ENCODE data around the gene HOXB6.

Gene HOXB6

DNA sequence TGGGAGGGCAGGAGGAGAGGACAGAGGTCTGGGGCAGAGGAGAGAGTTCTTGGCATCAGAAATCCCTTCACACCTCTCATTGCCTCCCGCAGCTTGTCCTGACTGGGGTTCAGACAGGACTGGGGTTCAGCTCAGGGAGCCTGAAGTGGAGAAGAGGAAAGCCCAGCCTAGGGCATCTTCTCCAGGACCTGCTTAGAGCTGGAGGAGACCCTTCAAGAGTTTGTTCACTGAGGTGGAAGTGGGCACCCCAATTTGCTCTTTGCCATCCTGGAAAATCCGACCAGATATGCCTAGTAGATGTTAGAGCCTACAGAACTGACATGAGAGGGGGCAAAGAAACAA, 16.7 kb downstream of the HOXB6 start:
- H2BK120ac ChIP-seq (ENCODE audit: low read depth, low read length): no peak overlapping the region
- no peak overlapping the region for H4K5ac ChIP-seq (ENCODE audit: low read length)
- H4K8ac ChIP-seq (ENCODE audit: low read depth, low read length): no peak overlapping the region
- H3K18ac ChIP-seq (ENCODE audit: low read length): no peak overlapping the region
- no peak overlapping the region for H3K9ac ChIP-seq (ENCODE audit: low read length)
- H3K36me3 ChIP-seq (ENCODE audit: control insufficient read depth, insufficient read depth, low read length): no peaks in the 10 kb centered on the region
- no peak overlapping the region for H2BK15ac ChIP-seq (replicated peaks; ENCODE audit: low read depth)
- H3K27me3 ChIP-seq (ENCODE audit: insufficient read depth, low read length, poor library complexity): peaks cover 95% of the 10 kb centered on the region
- no peaks in the 10 kb centered on the region for H3K4me1 ChIP-seq (ENCODE audit: control insufficient read depth, low read depth, low read length)
- no peaks in the 10 kb centered on the region for H3K79me1 ChIP-seq (ENCODE audit: low read length)
- no peak overlapping the region for H2AK5ac ChIP-seq (ENCODE audit: low read length)
- H2BK5ac ChIP-seq (ENCODE audit: low read length): no peak overlapping the region
- H3K79me2 ChIP-seq (ENCODE audit: control insufficient read depth, insufficient read depth, low read length): no peaks in the 10 kb centered on the region
- H3K4me3 ChIP-seq (ENCODE audit: low read length): no peak overlapping the region
- H3K23ac ChIP-seq (ENCODE audit: low read length): no peak overlapping the region
- no peak overlapping the region for H3K27ac ChIP-seq (ENCODE audit: low read depth, low read length)
- WGBS (ENCODE audit: extremely low coverage, insufficient coverage, low lambda C conversion rate): no CpG with 5 or more reads among the region's 2 CpGs
- no peak overlapping the region for H3K4me2 ChIP-seq (ENCODE audit: low read length)
- DNase-seq: no peak
- no peak overlapping the region for H3K56ac ChIP-seq (ENCODE audit: low read length)
- H3K4ac ChIP-seq (ENCODE audit: low read depth, low read length): no peak overlapping the region

DNA sequence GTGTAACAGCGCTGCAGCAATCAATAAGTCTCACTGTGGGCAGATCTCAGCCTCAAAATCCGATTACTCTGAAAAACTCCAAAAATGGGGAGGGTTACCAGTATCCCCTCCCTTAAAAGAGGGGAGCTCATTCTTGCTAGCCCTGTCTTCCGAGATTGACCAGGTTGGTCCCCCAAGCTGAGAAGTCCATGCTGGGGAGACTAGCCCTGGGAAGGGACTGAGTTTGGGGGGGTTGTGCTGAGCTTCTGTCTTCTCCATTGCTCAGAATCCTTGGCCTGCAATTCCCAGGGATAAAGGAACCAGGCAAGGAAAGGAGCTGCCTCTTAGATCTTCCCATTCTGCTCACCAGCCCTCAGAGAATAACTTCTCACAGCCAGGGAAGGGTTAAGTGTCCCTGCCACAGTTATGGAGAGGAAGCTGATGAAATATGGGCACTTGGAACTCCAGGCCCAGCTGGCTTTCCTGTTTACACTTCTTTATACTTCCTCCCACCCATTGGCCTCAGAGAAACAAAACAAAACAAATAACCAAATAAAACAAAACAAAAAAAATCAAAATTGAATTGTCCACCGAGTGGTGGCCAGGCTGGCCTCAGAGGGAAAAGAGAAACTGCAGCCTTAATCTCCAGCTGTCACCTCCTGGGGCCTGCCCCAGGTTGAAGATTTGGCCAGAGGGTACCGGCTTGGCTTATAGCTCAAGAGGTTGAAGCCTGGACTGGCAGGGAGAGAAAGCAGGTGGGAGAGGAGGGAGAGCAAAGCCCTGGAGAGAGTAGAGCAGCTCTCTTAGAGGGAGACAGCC, 17.3 kb downstream of the HOXB6 start:
- Histone ChIP-seq H3K36me3 (ENCODE audit: control insufficient read depth, insufficient read depth, low read length) (no peaks in the 10 kb centered on the region), H3K79me2 (ENCODE audit: control insufficient read depth, insufficient read depth, low read length) (no peaks in the 10 kb centered on the region), H3K4me2 (ENCODE audit: low read length) (no peak overlapping the region), H3K4ac (ENCODE audit: low read depth, low read length) (no peak overlapping the region), H3K9ac (ENCODE audit: low read length) (no peak overlapping the region), H3K4me1 (ENCODE audit: control insufficient read depth, low read depth, low read length) (no peaks in the 10 kb centered on the region), H3K23ac (ENCODE audit: low read length) (no peak overlapping the region), H3K4me3 (ENCODE audit: low read length) (no peak overlapping the region), H3K56ac (ENCODE audit: low read length) (no peak overlapping the region), H3K27me3 (ENCODE audit: insufficient read depth, low read length, poor library complexity) (peaks cover 95% of the 10 kb centered on the region), H2BK15ac (replicated peaks; ENCODE audit: low read depth) (no peak overlapping the region), H2AK5ac (ENCODE audit: low read length) (no peak overlapping the region), H3K18ac (ENCODE audit: low read length) (no peak overlapping the region), H3K27ac (ENCODE audit: low read depth, low read length) (no peak overlapping the region), H4K8ac (ENCODE audit: low read depth, low read length) (no peak overlapping the region), H2BK120ac (ENCODE audit: low read depth, low read length) (no peak overlapping the region), H3K79me1 (ENCODE audit: low read length) (no peaks in the 10 kb centered on the region), H2BK5ac (ENCODE audit: low read length) (no peak overlapping the region), H4K5ac (ENCODE audit: low read length) (no peak overlapping the region)
- no CpG with 5 or more reads among the region's 5 CpGs for WGBS (ENCODE audit: extremely low coverage, insufficient coverage, low lambda C conversion rate)
- DNase-seq: no peak

GRCh38 chr17:48586355-48587258, 18.2 kb downstream of the HOXB6 start:
- H3K4me3 ChIP-seq (ENCODE audit: low read length): no peak overlapping the region
- H2BK5ac ChIP-seq (ENCODE audit: low read length): no peak overlapping the region
- no peak overlapping the region for H3K56ac ChIP-seq (ENCODE audit: low read length)
- H3K36me3 ChIP-seq (ENCODE audit: control insufficient read depth, insufficient read depth, low read length): no peaks in the 10 kb centered on the region
- H3K27ac ChIP-seq (ENCODE audit: low read depth, low read length): no peak overlapping the region
- no peak overlapping the region for H4K8ac ChIP-seq (ENCODE audit: low read depth, low read length)
- H3K18ac ChIP-seq (ENCODE audit: low read length): no peak overlapping the region
- H2BK120ac ChIP-seq (ENCODE audit: low read depth, low read length): no peak overlapping the region
- no peak overlapping the region for H3K4me2 ChIP-seq (ENCODE audit: low read length)
- no peak overlapping the region for H3K23ac ChIP-seq (ENCODE audit: low read length)
- no peaks in the 10 kb centered on the region for H3K79me2 ChIP-seq (ENCODE audit: control insufficient read depth, insufficient read depth, low read length)
- no peak overlapping the region for H2BK15ac ChIP-seq (replicated peaks; ENCODE audit: low read depth)
- no peak overlapping the region for H3K9ac ChIP-seq (ENCODE audit: low read length)
- H3K79me1 ChIP-seq (ENCODE audit: low read length): no peaks in the 10 kb centered on the region
- no peak for DNase-seq
- no peak overlapping the region for H4K5ac ChIP-seq (ENCODE audit: low read length)
- no CpG with 5 or more reads among the region's 34 CpGs for WGBS (ENCODE audit: extremely low coverage, insufficient coverage, low lambda C conversion rate)
- H3K27me3 ChIP-seq (ENCODE audit: insufficient read depth, low read length, poor library complexity): peaks cover 96% of the 10 kb centered on the region
- no peaks in the 10 kb centered on the region for H3K4me1 ChIP-seq (ENCODE audit: control insufficient read depth, low read depth, low read length)
- no peak overlapping the region for H2AK5ac ChIP-seq (ENCODE audit: low read length)
- no peak overlapping the region for H3K4ac ChIP-seq (ENCODE audit: low read depth, low read length)

DNA sequence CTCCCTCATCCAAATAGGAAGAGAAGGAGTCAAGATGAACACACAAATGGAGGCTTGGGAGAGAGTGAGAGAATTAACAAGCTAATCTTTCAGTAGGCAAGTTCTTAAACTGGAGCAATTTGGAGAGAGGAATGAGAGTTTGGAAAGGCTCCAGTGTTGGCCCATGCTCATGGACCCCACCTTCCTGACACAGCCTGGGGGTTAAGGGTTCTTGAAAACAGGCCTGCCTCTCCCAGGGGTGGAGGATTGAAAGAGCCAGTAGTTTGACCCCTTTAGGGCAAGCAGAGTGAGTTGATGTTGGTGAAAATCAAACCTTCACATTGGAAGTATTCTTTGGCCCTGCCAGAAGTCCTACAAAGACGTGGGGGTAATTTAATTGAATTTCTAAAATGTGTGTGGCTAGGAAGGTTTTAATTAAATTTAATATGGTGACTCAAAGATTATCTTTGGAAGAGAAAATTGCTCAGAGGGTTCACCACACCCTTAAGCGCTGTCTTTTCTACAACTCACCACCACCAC, 20.5 kb downstream of the HOXB6 start:
- peaks cover 96% of the 10 kb centered on the region for H3K27me3 ChIP-seq (ENCODE audit: insufficient read depth, low read length, poor library complexity)

GRCh38 chr17:48583708-48584222, 21.0 kb downstream of the HOXB6 start:
- no peaks in the 10 kb centered on the region for H3K36me3 ChIP-seq (ENCODE audit: control insufficient read depth, insufficient read depth, low read length)
- H3K4me1 ChIP-seq (ENCODE audit: control insufficient read depth, low read depth, low read length): no peaks in the 10 kb centered on the region
- peaks cover 96% of the 10 kb centered on the region for H3K27me3 ChIP-seq (ENCODE audit: insufficient read depth, low read length, poor library complexity)
- WGBS (ENCODE audit: extremely low coverage, insufficient coverage, low lambda C conversion rate): no CpG with 5 or more reads among the region's 3 CpGs
- H4K8ac ChIP-seq (ENCODE audit: low read depth, low read length): no peak overlapping the region
- no peak overlapping the region for H2BK5ac ChIP-seq (ENCODE audit: low read length)
- no peak overlapping the region for H3K4me3 ChIP-seq (ENCODE audit: low read length)
- H3K4me2 ChIP-seq (ENCODE audit: low read length): no peak overlapping the region
- H3K9ac ChIP-seq (ENCODE audit: low read length): no peak overlapping the region
- H3K79me1 ChIP-seq (ENCODE audit: low read length): no peaks in the 10 kb centered on the region
- H4K5ac ChIP-seq (ENCODE audit: low read length): no peak overlapping the region
- no peak overlapping the region for H3K56ac ChIP-seq (ENCODE audit: low read length)
- no peak for DNase-seq
- H2BK120ac ChIP-seq (ENCODE audit: low read depth, low read length): no peak overlapping the region
- H3K18ac ChIP-seq (ENCODE audit: low read length): no peak overlapping the region
- H3K79me2 ChIP-seq (ENCODE audit: control insufficient read depth, insufficient read depth, low read length): no peaks in the 10 kb centered on the region
- no peak overlapping the region for H2AK5ac ChIP-seq (ENCODE audit: low read length)
- no peak overlapping the region for H2BK15ac ChIP-seq (replicated peaks; ENCODE audit: low read depth)
- H3K4ac ChIP-seq (ENCODE audit: low read depth, low read length): no peak overlapping the region
- H3K23ac ChIP-seq (ENCODE audit: low read length): no peak overlapping the region
- no peak overlapping the region for H3K27ac ChIP-seq (ENCODE audit: low read depth, low read length)

More for the DNA sequence above, 20.5 kb downstream of the HOXB6 start:
- no peak for DNase-seq
- Histone ChIP-seq H3K27ac (ENCODE audit: low read depth, low read length) (no peak overlapping the region), H4K5ac (ENCODE audit: low read length) (no peak overlapping the region), H4K8ac (ENCODE audit: low read depth, low read length) (no peak overlapping the region), H3K4ac (ENCODE audit: low read depth, low read length) (no peak overlapping the region), H2BK5ac (ENCODE audit: low read length) (no peak overlapping the region), H3K36me3 (ENCODE audit: control insufficient read depth, insufficient read depth, low read length) (no peaks in the 10 kb centered on the region), H3K23ac (ENCODE audit: low read length) (no peak overlapping the region), H2AK5ac (ENCODE audit: low read length) (no peak overlapping the region), H2BK120ac (ENCODE audit: low read depth, low read length) (no peak overlapping the region), H3K4me2 (ENCODE audit: low read length) (no peak overlapping the region), H3K9ac (ENCODE audit: low read length) (no peak overlapping the region), H3K4me3 (ENCODE audit: low read length) (no peak overlapping the region), H3K56ac (ENCODE audit: low read length) (no peak overlapping the region), H3K18ac (ENCODE audit: low read length) (no peak overlapping the region), H3K79me2 (ENCODE audit: control insufficient read depth, insufficient read depth, low read length) (no peaks in the 10 kb centered on the region), H2BK15ac (replicated peaks; ENCODE audit: low read depth) (no peak overlapping the region), H3K79me1 (ENCODE audit: low read length) (no peaks in the 10 kb centered on the region), H3K4me1 (ENCODE audit: control insufficient read depth, low read depth, low read length) (no peaks in the 10 kb centered on the region)
- no CpG with 5 or more reads among the region's 2 CpGs for WGBS (ENCODE audit: extremely low coverage, insufficient coverage, low lambda C conversion rate)

Measured in mesendoderm (in vitro differentiated cells).